GM12801 (cell line): Measurements from ENCODE around the gene TET2.

ENCODE experiments used
- CTCF ChIP-seq: IDR thresholded peaks from one replicate; pipeline ENCODE4 v1.5.1; 2011; ENCODE audit warnings: control low read depth; ENCODE audit not compliant: insufficient read length; ENCODE audit errors: extremely low read depth

The TET2 gene

GRCh38 chr4:105170711-105171110 lies 24.0 kb downstream of the TET2 start:
- TF ChIP-seq CTCF, result no peak

GRCh38 chr4:105171912-105172311 lies 25.2 kb downstream of the TET2 start:
- no peak for TF ChIP-seq CTCF

GRCh38 chr4:105174098-105174497 lies 27.4 kb downstream of the TET2 start:
- TF ChIP-seq CTCF, result no peak

- no peak for TF ChIP-seq CTCF
These were observed 33.1 kb downstream of the TET2 start for GRCh38 chr4:105179539-105180401.

- TF ChIP-seq CTCF, result no peak
These were observed 34.6 kb downstream of the TET2 start for GRCh38 chr4:105181259-105181658.

- no peak for TF ChIP-seq CTCF
These were observed 35.5 kb downstream of the TET2 start for GRCh38 chr4:105182211-105182610.

GRCh38 chr4:105184316-105184980 lies 37.8 kb downstream of the TET2 start:
- TF ChIP-seq CTCF, result no peak
